Measurements from ENCODE around the gene NTHL1.

- TF ChIP-seq CTCF (conservative IDR thresholded peaks at IDR 0.05 in 1 of 2, IDR thresholded peaks at IDR 0.05 in 1 of 2; ENCODE audit: low read depth in 1 of 2, low read length in 2 of 2) (no peak), EZH2 (IDR thresholded peaks at IDR 0.05; ENCODE audit: low read length, missing control alignments) (no peak)
Observed at GRCh38 chr16:2044541-2044940, 3.1 kb downstream of the NTHL1 start.
